Chondrocyte (in vitro differentiated cells): ENCODE measurements around the gene EFCAB14. TPM values are rescaled to one million over a fixed set of nuclear protein-coding genes. Genes with fewer than 3 reads are reported as not detected.
"Not testable (repeated sequence)": the region's sequence is repeated elsewhere in the genome, so short reads cannot be mapped to it uniquely, and the experiment has no call there.

Experiments
- DNase-seq: peaks from one replicate; pipeline ENCODE4 v3.0.0; 2021; ENCODE audit warnings: mixed read lengths, low spot score
- H3K27ac Mint-ChIP-seq: one replicate; pipeline ENCODE4 v1.8.0; 2021; ENCODE audit warnings: mild to moderate bottlenecking, moderate library complexity, mixed read lengths; ENCODE audit not compliant: unreplicated experiment
- H3K27me3 Mint-ChIP-seq: 2 replicates; pipeline ENCODE4 v1.8.0; 2021; ENCODE audit warnings: low read depth, mixed read lengths
- H3K36me3 Mint-ChIP-seq: 2 replicates; pipeline ENCODE4 v1.8.0; 2021; ENCODE audit warnings: low read depth, mixed read lengths
- H3K4me1 Mint-ChIP-seq: 2 replicates; pipeline ENCODE4 v1.8.0; 2021; ENCODE audit warnings: low read depth, mild to moderate bottlenecking, mixed read lengths
- H3K4me3 Mint-ChIP-seq: one replicate; pipeline ENCODE4 v1.8.0; 2021; ENCODE audit warnings: mild to moderate bottlenecking, moderate library complexity, mixed read lengths; ENCODE audit not compliant: unreplicated experiment
- H3K9me3 Mint-ChIP-seq: 2 replicates; pipeline ENCODE4 v1.8.0; 2021; ENCODE audit warnings: low read depth, mixed read lengths
- CTCF ChIP-seq: fragments of 200-600 bp; sonication (generic); IDR thresholded peaks from 2 replicates; pipeline ENCODE4 v1.5.0; 2021; ENCODE audit warnings: antibody characterized with exemption, mild to moderate bottlenecking, moderate library complexity
- total RNA-seq: library from RNA; stranded (reverse); gene quantifications from 3 replicates; pipeline ENCODE4 v1.2.1, GENCODE V29; 2021

EFCAB14 gene
- total RNA-seq, 1 donor from 2014 or later, result 52.2 TPM

GRCh38 chr1:46671554-46671953 lies 47.4 kb downstream of the EFCAB14 start, which contains the start of gene TEX38:
Gene TEX38 (plus strand): TSS chr1:46671854. CDS start chr1:46671935, 81 bp downstream.
- Mint-ChIP-seq H3K9me3 (no peaks in the 10 kb centered on the region), H3K4me1 (peaks cover 12% of the 10 kb centered on the region), H3K27ac (no peak within 1 kb of the TSS), H3K36me3 (peaks cover 5% of the 10 kb centered on the region), H3K27me3 (no peaks in the 10 kb centered on the region), H3K4me3 (no peak within 1 kb of the TSS)
- no peak for DNase-seq
- TF ChIP-seq CTCF, result no peak

- Mint-ChIP-seq H3K4me3 (no peak overlapping the region), H3K9me3 (no peaks in the 10 kb centered on the region), H3K4me1 (peaks cover 13% of the 10 kb centered on the region), H3K27ac (no peak overlapping the region), H3K27me3 (no peaks in the 10 kb centered on the region), H3K36me3 (no peaks in the 10 kb centered on the region)
- no peak for TF ChIP-seq CTCF
- no peak for DNase-seq
Measured at GRCh38 chr1:46670134-46670533, 48.8 kb downstream of the EFCAB14 start.

GRCh38 chr1:46667782-46668760 lies 50.8 kb downstream of the EFCAB14 start, which contains the start of gene ATPAF1:
Gene ATPAF1 (minus strand): TSS chr1:46668364. CDS start chr1:46668322, 42 bp downstream.
- peak within 1 kb of the TSS; percentile 28 for H3K27ac Mint-ChIP-seq
- no peak within 1 kb of the TSS for H3K4me3 Mint-ChIP-seq
- peaks cover 13% of the 10 kb centered on the region for H3K4me1 Mint-ChIP-seq
- H3K36me3 Mint-ChIP-seq, result peaks cover 2% of the 10 kb centered on the region
- TF ChIP-seq CTCF, result peak; percentile 24
- H3K27me3 Mint-ChIP-seq, result no peaks in the 10 kb centered on the region
- H3K9me3 Mint-ChIP-seq, result no peaks in the 10 kb centered on the region
- peak; percentile 83 for DNase-seq

- Mint-ChIP-seq H3K4me1 (peaks cover 13% of the 10 kb centered on the region), H3K36me3 (peaks cover 2% of the 10 kb centered on the region), H3K9me3 (no peaks in the 10 kb centered on the region), H3K4me3 (no peak overlapping the region), H3K27me3 (no peaks in the 10 kb centered on the region), H3K27ac (no peak overlapping the region)
- DNase-seq, result no peak
- peak; percentile 11 for TF ChIP-seq CTCF
Measured at GRCh38 chr1:46665983-46666382, 52.9 kb downstream of the EFCAB14 start.

GRCh38 chr1:46662919-46663318 lies 56.0 kb downstream of the EFCAB14 start:
- not testable (repeated sequence) for H3K9me3 Mint-ChIP-seq, DNase-seq, H3K27ac Mint-ChIP-seq, H3K27me3 Mint-ChIP-seq, H3K36me3 Mint-ChIP-seq, H3K4me3 Mint-ChIP-seq
- H3K4me1 Mint-ChIP-seq, result peaks cover 13% of the 10 kb centered on the region

GRCh38 chr1:46660116-46660515 lies 58.8 kb downstream of the EFCAB14 start:
- not testable (repeated sequence) for H3K27ac Mint-ChIP-seq, H3K27me3 Mint-ChIP-seq, H3K9me3 Mint-ChIP-seq, DNase-seq, H3K4me3 Mint-ChIP-seq, H3K4me1 Mint-ChIP-seq
- H3K36me3 Mint-ChIP-seq, result peaks cover 16% of the 10 kb centered on the region
